HCT116 (cell line): ENCODE data around the gene STRIP1. TPM values are rescaled to one million over a fixed set of nuclear protein-coding genes. Genes with fewer than 3 reads are reported as not detected.

ENCODE experiments used
- ATAC-seq: fragments of 200-7000 bp; cut with Tn5 transposase; 2 replicates; pipeline ENCODE4 v1.9.1; 2020; ENCODE audit warnings: mild to moderate bottlenecking, moderate library complexity
- BruUV-seq: library from RNA; stranded (reverse); fragments of 400-500 nt; replicated peaks from 2 replicates; lab custom pipeline; 2021; lab: Mats Ljungman, UMichigan
- CTCF ChIA-PET: fragments of 300-600 bp; sonication (Branson Sonifier 250); formaldehyde crosslinking; loops from one replicate; lab custom pipeline; 2021; ENCODE audit warnings: antibody characterized with exemption; lab: Charles Lee
- POLR2A ChIA-PET: fragments of 300-600, 350-600 bp; sonication (Branson Sonifier 250); formaldehyde crosslinking; loops from one replicate; lab custom pipeline; 2021; ENCODE audit warnings: antibody characterized with exemption; lab: Charles Lee
- RAD21 ChIA-PET, 2 experiments: fragments of 300-600 bp; sonication (Branson Sonifier 250); formaldehyde crosslinking; loops; one replicate each; lab custom pipeline; 2023; ENCODE audit warnings: low total read pairs in 2 of 2; ENCODE audit not compliant: uncharacterized antibody in 2 of 2, unreplicated experiment in 2 of 2, low non-redundant PET in 1 of 2; lab: Charles Lee
- DNase-seq: peaks from one replicate; pipeline ENCODE4 v3.0.0-alpha.2; 2010; ENCODE audit warnings: low read depth, low spot score
- H2AFZ ChIP-seq: fragments of 200-600 bp; shearing (Covaris generic), sonication (generic); 2 replicates; pipeline ENCODE4 v1.6.1; 2017; ENCODE audit warnings: low read depth, mixed run types, mixed read lengths, antibody characterized with exemption, low read length; ENCODE audit not compliant: poor library complexity, severe bottlenecking
- H3K27ac ChIP-seq: 2 replicates; pipeline ENCODE4 v1.5.1; 2012; ENCODE audit warnings: low read depth, low read length
- H3K27me3 ChIP-seq: fragments of 200-600 bp; sonication (generic); 2 replicates; pipeline ENCODE4 v1.6.1; 2016; ENCODE audit warnings: mixed run types, low read length, mixed read lengths; ENCODE audit not compliant: insufficient read depth
- H3K36me3 ChIP-seq, 2 experiments: fragments of 200-500 bp in 1 of 2; fragments of 200-600 bp in 1 of 2; sonication (Bioruptor generic) in 1 of 2; sonication (generic) in 1 of 2; 2 replicates each; pipeline versions ENCODE4 v1.5.1 to v1.6.1; 2014 to 2016; ENCODE audit warnings: low read length in 2 of 2, inconsistent platforms in 1 of 2, mixed read lengths in 1 of 2, mixed run types in 1 of 2; ENCODE audit not compliant: insufficient read depth in 2 of 2, control insufficient read depth in 1 of 2
- H3K4me1 ChIP-seq, 2 experiments: fragments of 200-600 bp in 1 of 2; sonication (generic) in 1 of 2; 2 replicates each; pipeline versions ENCODE4 v1.5.1 to v1.6.1; 2012 to 2017; ENCODE audit warnings: low read length in 2 of 2, inconsistent platforms in 1 of 2, mild to moderate bottlenecking in 1 of 2, mixed read lengths in 1 of 2, mixed run types in 1 of 2, moderate library complexity in 1 of 2; ENCODE audit not compliant: insufficient read depth in 2 of 2, control insufficient read depth in 1 of 2
- H3K4me2 ChIP-seq: fragments of 200-600 bp; sonication (generic); 2 replicates; pipeline ENCODE4 v1.6.1; 2017; ENCODE audit warnings: mixed run types, low read length, mixed read lengths
- H3K4me3 ChIP-seq, 2 experiments: fragments of 200-600 bp in 1 of 2; sonication (generic) in 1 of 2; replicated peaks in 1 of 2; 2 replicates each; pipeline ENCODE4 v1.5.1; 2011 to 2016; ENCODE audit warnings: low read length in 2 of 2, control low read depth in 1 of 2, low read depth in 1 of 2, mild to moderate bottlenecking in 1 of 2, mixed read lengths in 1 of 2, mixed run types in 1 of 2
- H3K79me2 ChIP-seq: fragments of 200-600 bp; sonication (generic); 2 replicates; pipeline ENCODE4 v1.6.1; 2017; ENCODE audit warnings: mild to moderate bottlenecking, mixed run types, low read length, moderate library complexity, mixed read lengths; ENCODE audit not compliant: insufficient read depth
- H3K9ac ChIP-seq: fragments of 200-600 bp; sonication (generic); 2 replicates; pipeline ENCODE4 v1.6.1; 2016; ENCODE audit warnings: low read length, mixed read lengths
- H3K9me2 ChIP-seq: fragments of 200-600 bp; sonication (generic), shearing (Covaris generic); 2 replicates; pipeline ENCODE4 v1.6.1; 2017; ENCODE audit warnings: mixed run types, mild to moderate bottlenecking, moderate library complexity; ENCODE audit not compliant: insufficient read depth
- H3K9me3 ChIP-seq, 2 experiments: fragments of 200-500 bp in 1 of 2; fragments of 200-600 bp in 1 of 2; sonication (Bioruptor generic) in 1 of 2; sonication (generic) in 1 of 2; 2 replicates each; pipeline ENCODE4 v1.6.1; 2014 to 2017; ENCODE audit warnings: low read length in 2 of 2, mixed read lengths in 2 of 2, inconsistent platforms in 1 of 2, low read depth in 1 of 2, mild to moderate bottlenecking in 1 of 2, mixed run types in 1 of 2, moderate library complexity in 1 of 2; ENCODE audit not compliant: control insufficient read depth in 1 of 2, insufficient read depth in 1 of 2
- H4K20me1 ChIP-seq: fragments of 200-600 bp; sonication (generic), shearing (Covaris generic); 2 replicates; pipeline ENCODE4 v1.6.1; 2017; ENCODE audit warnings: mixed run types, mild to moderate bottlenecking, moderate library complexity; ENCODE audit not compliant: insufficient read depth
- CTCF ChIP-seq, 3 experiments: fragments of 200-600 bp in 1 of 3; sonication (generic) in 1 of 3; IDR thresholded peaks in 2 of 3; conservative IDR thresholded peaks in 1 of 3; 2 replicates each; pipeline ENCODE4 v1.5.1; 2012 to 2017; ENCODE audit warnings: low read depth in 2 of 3, low read length in 2 of 3, antibody characterized with exemption in 1 of 3, borderline replicate concordance in 1 of 3, control low read depth in 1 of 3, mild to moderate bottlenecking in 1 of 3, mixed read lengths in 1 of 3, mixed run types in 1 of 3, moderate library complexity in 1 of 3; ENCODE audit not compliant: insufficient read depth in 1 of 3
- ELF1 ChIP-seq: IDR thresholded peaks from 2 replicates; pipeline ENCODE4 v1.6.1; 2012; ENCODE audit warnings: low read depth, borderline replicate concordance
- RAD21 ChIP-seq: IDR thresholded peaks from 2 replicates; pipeline ENCODE4 v1.6.1; 2012; ENCODE audit warnings: low read depth, mild to moderate bottlenecking
- intact Hi-C: fragments of 100-400 bp; cut with micrococcal nuclease; formaldehyde crosslinking; loops from 2 replicates; pipeline ENCODE4 v1.10.0; 2022
- total RNA-seq: library from RNA; stranded (reverse); gene quantifications from one replicate; pipeline ENCODE4 v1.2.1, GENCODE V29; 2021; ENCODE audit not compliant: unreplicated experiment

The STRIP1 gene
- total RNA-seq, 1 experiment from 2014 or later = 33.5 TPM

GRCh38 chr1:110087812-110088738 lies 53.7 kb downstream of the STRIP1 start:
- intact Hi-C loops = no loop called here
- ChIA-PET CTCF (interaction anchor here (0.9 to 2.0 kb wide), 15 partner anchors 9 to 408 kb away, joined by 3 to 57 read pairs (median 5); partner anchors contain the start of genes ALX3, SLC6A17 and STRIP1), RAD21 (interaction anchor here in 1 of 2 experiments (1.1 to 1.2 kb wide), 2 partner anchors 17 to 372 kb away, joined by 4 to 5 read pairs; no protein-coding TSS in a partner anchor)
- H4K20me1 ChIP-seq = no peaks in the 10 kb centered on the region
- H3K36me3 ChIP-seq = no peaks in the 10 kb centered on the region
- H3K9ac ChIP-seq = no peak overlapping the region
- H3K4me3 ChIP-seq = no peak overlapping the region
- ATAC-seq = peak; percentile 98
- H3K9me3 ChIP-seq = no peaks in the 10 kb centered on the region
- TF ChIP-seq CTCF (IDR thresholded peaks at IDR 0.05 in 2 of 3, conservative IDR thresholded peaks at IDR 0.05 in 1 of 3; ENCODE audit: borderline replicate concordance in 1 of 3, insufficient read depth in 1 of 3, low read depth in 2 of 3, low read length in 2 of 3) (peak; percentile 58 to 74 (median 70)), ELF1 (no peak), RAD21 (peak; percentile 67)
- TF ChIP-seq, all 23 proteins: peak for 2
- Histone ChIP-seq H2AFZ (no peak overlapping the region), H3K79me2 (no peaks in the 10 kb centered on the region), H3K27me3 (peaks cover 9% of the 10 kb centered on the region; the same call in 1 of the 2 replicates), H3K4me2 (no peak overlapping the region), H3K9me2 (no peaks in the 10 kb centered on the region), H3K27ac (no peak overlapping the region), H3K4me1 (no peaks in the 10 kb centered on the region)
- no TSS peak for BruUV-seq
- peak; percentile 31 for DNase-seq
- POLR2A ChIA-PET = no interaction called here
